GM12891 (cell line): ENCODE measurements around the gene SFTA2.

Experiments
- PAX5 ChIP-seq: IDR thresholded peaks from 2 replicates; pipeline ENCODE4 v1.6.1; 2011; ENCODE audit warnings: low read length, moderate library complexity, mild to moderate bottlenecking; ENCODE audit not compliant: insufficient read depth, severe bottlenecking
- POLR2A ChIP-seq: IDR thresholded peaks from 2 replicates; pipeline ENCODE4 v1.6.1; 2011; ENCODE audit warnings: low read depth, low read length, control low read depth
- POLR2AphosphoS5 ChIP-seq: IDR thresholded peaks from 2 replicates; pipeline ENCODE4 v1.6.1; 2011; ENCODE audit warnings: low read depth, low read length, control low read depth
- TAF1 ChIP-seq: IDR thresholded peaks from 2 replicates; pipeline ENCODE4 v1.6.1; 2011; ENCODE audit warnings: low read depth, low read length, control low read depth

- no peak for TF ChIP-seq POLR2A
- TF ChIP-seq TAF1, result no peak
- TF ChIP-seq POLR2AphosphoS5, result no peak
- peak; percentile 45 for TF ChIP-seq PAX5
These were observed 48.9 kb downstream of the SFTA2 start for GRCh38 chr6:30882759-30883684.
